AG04449 (cell line): ENCODE measurements around the gene ZNF25.

Experiments used
- CTCF ChIA-PET: fragments of 350-600 bp; formaldehyde crosslinking; extraction: SDS; loops from one replicate; lab custom pipeline; 2021; ENCODE audit warnings: antibody characterized with exemption; lab: Yijun Ruan, JAX
- POLR2A ChIA-PET: fragments of 400-600, 350-600 bp; formaldehyde crosslinking; extraction: SDS; loops from one replicate; lab custom pipeline; 2020; ENCODE audit warnings: antibody characterized with exemption, inconsistent platforms; lab: Yijun Ruan, JAX
- DNase-seq: peaks from one replicate; pipeline ENCODE4 v3.0.0-alpha.2; 2010; ENCODE audit warnings: low read depth, low spot score
- H3K4me3 ChIP-seq: 2 replicates; pipeline ENCODE4 v1.5.1; 2011; ENCODE audit warnings: low read depth, mild to moderate bottlenecking, control low read depth, low read length
- CTCF ChIP-seq: IDR thresholded peaks from one replicate; pipeline ENCODE4 v1.5.1; 2011; ENCODE audit warnings: mild to moderate bottlenecking, moderate library complexity, low read length, control low read depth, inconsistent platforms; ENCODE audit not compliant: insufficient read depth; ENCODE audit errors: missing control alignments

The ZNF25 gene

GRCh38 chr10:37952926-37953325, 23.5 kb downstream of the ZNF25 start:
- ChIA-PET CTCF (no interaction called here), POLR2A (no interaction called here)
- TF ChIP-seq CTCF = no peak
- no peak overlapping the region for H3K4me3 ChIP-seq
- no peak for DNase-seq

GRCh38 chr10:37952043-37952755, 24.2 kb downstream of the ZNF25 start:
- no peak for DNase-seq
- CTCF ChIA-PET = no interaction called here
- POLR2A ChIA-PET = no interaction called here
- no peak for TF ChIP-seq CTCF
- H3K4me3 ChIP-seq = no peak overlapping the region

GRCh38 chr10:37948210-37948609, 28.2 kb downstream of the ZNF25 start:
- no peak for TF ChIP-seq CTCF
- ChIA-PET CTCF (interaction anchor here (0.8 kb wide), 1 partner anchor 68 kb away, joined by 3 read pairs; no protein-coding TSS in a partner anchor), POLR2A (no interaction called here)
- no peak overlapping the region for H3K4me3 ChIP-seq
- no peak for DNase-seq

GRCh38 chr10:37947526-37947925, 28.9 kb downstream of the ZNF25 start:
- ChIA-PET POLR2A (no interaction called here), CTCF (interaction anchor here (0.8 kb wide), 1 partner anchor 67 kb away, joined by 3 read pairs; no protein-coding TSS in a partner anchor)
- no peak overlapping the region for H3K4me3 ChIP-seq
- no peak for DNase-seq
- TF ChIP-seq CTCF = no peak

GRCh38 chr10:37937864-37938263, 38.6 kb downstream of the ZNF25 start:
- no peak for DNase-seq
- ChIA-PET POLR2A (no interaction called here), CTCF (no interaction called here)
- no peak overlapping the region for H3K4me3 ChIP-seq
- no peak for TF ChIP-seq CTCF

GRCh38 chr10:37934791-37935190, 41.7 kb downstream of the ZNF25 start:
- H3K4me3 ChIP-seq = no peak overlapping the region
- ChIA-PET POLR2A (no interaction called here), CTCF (no interaction called here)
- DNase-seq = no peak
- no peak for TF ChIP-seq CTCF
